ENCODE data around the gene ERC2.

ERC2 gene

DNA sequence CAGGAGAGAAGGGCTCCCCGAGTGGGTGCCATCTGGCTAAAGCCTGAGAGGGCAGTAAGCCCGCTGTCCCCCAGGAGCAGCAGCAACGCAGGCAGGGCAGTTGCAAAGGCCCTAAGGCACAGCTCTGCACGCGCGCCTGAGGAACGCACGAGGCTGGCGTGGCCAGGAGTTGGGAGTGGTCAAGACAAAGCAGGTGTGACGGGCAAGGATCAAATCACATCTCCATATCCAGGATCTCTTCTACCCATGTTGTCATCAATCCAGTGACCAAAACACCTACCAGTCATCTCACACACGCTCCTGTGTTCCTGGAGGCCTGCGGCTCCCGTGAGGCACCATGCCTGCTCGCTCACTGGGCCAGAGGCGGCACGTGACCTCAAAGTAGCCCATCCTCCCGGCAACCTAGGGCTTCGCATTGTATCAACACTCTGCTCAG lies 59.5 kb downstream of the ERC2 start:
- Histone ChIP-seq H3K4me3 (ENCODE audit: low read length in 2 of 2) (no peak overlapping the region), H3K4me1 (ENCODE audit: control insufficient read depth in 2 of 2, insufficient read depth in 2 of 2, low read length in 2 of 2) (no peaks in the 10 kb centered on the region), H3K27me3 (ENCODE audit: control insufficient read depth in 2 of 2, insufficient read depth in 2 of 2, low read length in 2 of 2) (no peaks in the 10 kb centered on the region), H3K9ac (ENCODE audit: low read depth in 1 of 2, low read length in 2 of 2) (no peak overlapping the region), H3K9me3 (ENCODE audit: control insufficient read depth in 2 of 2, low read length in 2 of 2) (no peaks in the 10 kb centered on the region), H3K36me3 (ENCODE audit: control insufficient read depth in 2 of 2, insufficient read depth in 2 of 2, low read length in 2 of 2) (no peaks in the 10 kb centered on the region), H3K27ac (ENCODE audit: low read depth in 2 of 2, low read length in 2 of 2) (no peak overlapping the region)

GRCh38 chr3:56406826-56407515 lies 61.3 kb downstream of the ERC2 start:
- H3K27ac ChIP-seq (ENCODE audit: low read depth in 2 of 2, low read length in 2 of 2): no peak overlapping the region
- no peaks in the 10 kb centered on the region for H3K27me3 ChIP-seq (ENCODE audit: control insufficient read depth in 2 of 2, insufficient read depth in 2 of 2, low read length in 2 of 2)
- no peaks in the 10 kb centered on the region for H3K9me3 ChIP-seq (ENCODE audit: control insufficient read depth in 2 of 2, low read length in 2 of 2)
- no peak overlapping the region for H3K4me3 ChIP-seq (ENCODE audit: low read length in 2 of 2)
- H3K9ac ChIP-seq (ENCODE audit: low read depth in 1 of 2, low read length in 2 of 2): no peak overlapping the region
- H3K36me3 ChIP-seq (ENCODE audit: control insufficient read depth in 2 of 2, insufficient read depth in 2 of 2, low read length in 2 of 2): no peaks in the 10 kb centered on the region
- no peaks in the 10 kb centered on the region for H3K4me1 ChIP-seq (ENCODE audit: control insufficient read depth in 2 of 2, insufficient read depth in 2 of 2, low read length in 2 of 2)

GRCh38 chr3:56404884-56405283 lies 63.4 kb downstream of the ERC2 start:
- no peaks in the 10 kb centered on the region for H3K9me3 ChIP-seq (ENCODE audit: control insufficient read depth in 2 of 2, low read length in 2 of 2)
- peaks cover 0 to under 1% of the 10 kb centered on the region in 2 donors for H3K27me3 ChIP-seq (ENCODE audit: control insufficient read depth in 2 of 2, insufficient read depth in 2 of 2, low read length in 2 of 2)
- no peak overlapping the region for H3K9ac ChIP-seq (ENCODE audit: low read depth in 1 of 2, low read length in 2 of 2)
- no peaks in the 10 kb centered on the region for H3K36me3 ChIP-seq (ENCODE audit: control insufficient read depth in 2 of 2, insufficient read depth in 2 of 2, low read length in 2 of 2)
- H3K4me1 ChIP-seq (ENCODE audit: control insufficient read depth in 2 of 2, insufficient read depth in 2 of 2, low read length in 2 of 2): no peaks in the 10 kb centered on the region
- no peak overlapping the region for H3K4me3 ChIP-seq (ENCODE audit: low read length in 2 of 2)
- H3K27ac ChIP-seq (ENCODE audit: low read depth in 2 of 2, low read length in 2 of 2): no peak overlapping the region

DNA sequence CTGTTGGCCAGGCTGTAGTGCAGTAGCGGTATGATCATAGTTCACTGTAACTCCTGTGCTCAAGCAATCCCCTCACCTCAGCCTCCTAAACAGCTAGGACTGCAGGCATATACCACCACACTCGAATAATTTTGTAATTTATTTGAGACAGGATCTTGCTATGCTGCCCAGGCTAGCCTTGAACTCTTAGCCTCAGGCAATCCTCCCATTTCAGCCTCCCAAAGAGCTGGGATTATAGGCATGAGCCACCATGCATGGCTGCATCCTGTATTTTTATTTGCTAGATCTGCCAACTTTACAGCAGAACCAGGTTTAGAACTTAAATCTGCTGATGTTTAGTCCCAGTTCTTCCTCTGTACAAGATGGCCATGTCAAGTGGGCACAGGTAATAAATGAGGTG lies 69.6 kb downstream of the ERC2 start:
- Histone ChIP-seq H3K36me3 (ENCODE audit: control insufficient read depth in 2 of 2, insufficient read depth in 2 of 2, low read length in 2 of 2) (no peaks in the 10 kb centered on the region), H3K4me1 (ENCODE audit: control insufficient read depth in 2 of 2, insufficient read depth in 2 of 2, low read length in 2 of 2) (no peaks in the 10 kb centered on the region), H3K27me3 (ENCODE audit: control insufficient read depth in 2 of 2, insufficient read depth in 2 of 2, low read length in 2 of 2) (peaks cover 0 to 2% of the 10 kb centered on the region in 2 donors), H3K9me3 (ENCODE audit: control insufficient read depth in 2 of 2, low read length in 2 of 2) (no peaks in the 10 kb centered on the region), H3K4me3 (ENCODE audit: low read length in 2 of 2) (no peak overlapping the region), H3K27ac (ENCODE audit: low read depth in 2 of 2, low read length in 2 of 2) (no peak overlapping the region), H3K9ac (ENCODE audit: low read depth in 1 of 2, low read length in 2 of 2) (no peak overlapping the region)

GRCh38 chr3:56397798-56398197 lies 70.5 kb downstream of the ERC2 start:
- Histone ChIP-seq H3K27me3 (ENCODE audit: control insufficient read depth in 2 of 2, insufficient read depth in 2 of 2, low read length in 2 of 2) (peaks cover 0 to 2% of the 10 kb centered on the region in 2 donors), H3K27ac (ENCODE audit: low read depth in 2 of 2, low read length in 2 of 2) (no peak overlapping the region), H3K4me3 (ENCODE audit: low read length in 2 of 2) (no peak overlapping the region), H3K9ac (ENCODE audit: low read depth in 1 of 2, low read length in 2 of 2) (no peak overlapping the region), H3K4me1 (ENCODE audit: control insufficient read depth in 2 of 2, insufficient read depth in 2 of 2, low read length in 2 of 2) (no peaks in the 10 kb centered on the region), H3K9me3 (ENCODE audit: control insufficient read depth in 2 of 2, low read length in 2 of 2) (no peaks in the 10 kb centered on the region), H3K36me3 (ENCODE audit: control insufficient read depth in 2 of 2, insufficient read depth in 2 of 2, low read length in 2 of 2) (no peaks in the 10 kb centered on the region)

DNA sequence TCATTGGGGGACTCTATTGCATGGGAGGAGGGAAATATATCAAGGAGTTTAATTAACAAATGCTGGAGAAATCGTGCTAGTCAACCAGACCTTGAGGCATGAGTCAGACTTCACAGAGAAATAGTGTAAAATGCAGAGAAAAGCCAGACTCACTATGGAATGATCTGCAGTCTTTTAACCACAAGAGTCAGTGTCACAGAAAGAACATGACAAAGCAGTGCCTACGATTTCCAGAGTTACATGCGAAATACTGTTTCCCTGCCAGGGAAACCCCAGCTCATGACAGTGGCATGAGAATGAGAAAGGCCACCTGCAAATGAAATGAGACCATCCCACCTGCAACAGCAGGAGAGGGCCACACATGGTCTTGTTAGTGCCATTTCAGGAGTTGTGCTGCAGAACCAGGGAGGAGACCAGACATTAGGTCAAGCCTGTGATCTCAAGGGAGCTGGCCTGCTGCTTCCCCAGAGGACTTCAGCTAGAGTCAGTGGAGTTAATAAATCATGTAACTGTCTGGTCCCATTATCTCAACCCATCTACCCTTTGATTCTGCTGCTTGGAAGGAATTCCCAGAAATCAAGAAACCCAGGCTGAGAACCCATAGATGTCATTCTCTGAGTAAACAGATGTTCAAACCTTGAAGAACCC lies 79.0 kb downstream of the ERC2 start:
- no peak overlapping the region for H3K4me3 ChIP-seq (ENCODE audit: low read length in 2 of 2)
- H3K9ac ChIP-seq (ENCODE audit: low read depth in 1 of 2, low read length in 2 of 2): no peak overlapping the region
- no peaks in the 10 kb centered on the region for H3K36me3 ChIP-seq (ENCODE audit: control insufficient read depth in 2 of 2, insufficient read depth in 2 of 2, low read length in 2 of 2)
- no peak overlapping the region for H3K27ac ChIP-seq (ENCODE audit: low read depth in 2 of 2, low read length in 2 of 2)
- H3K9me3 ChIP-seq (ENCODE audit: control insufficient read depth in 2 of 2, low read length in 2 of 2): no peaks in the 10 kb centered on the region
- no peaks in the 10 kb centered on the region for H3K27me3 ChIP-seq (ENCODE audit: control insufficient read depth in 2 of 2, insufficient read depth in 2 of 2, low read length in 2 of 2)
- no peaks in the 10 kb centered on the region for H3K4me1 ChIP-seq (ENCODE audit: control insufficient read depth in 2 of 2, insufficient read depth in 2 of 2, low read length in 2 of 2)

GRCh38 chr3:56383092-56383491 lies 85.2 kb downstream of the ERC2 start:
- Histone ChIP-seq H3K4me3 (ENCODE audit: low read length in 2 of 2) (no peak overlapping the region), H3K9ac (ENCODE audit: low read depth in 1 of 2, low read length in 2 of 2) (no peak overlapping the region), H3K36me3 (ENCODE audit: control insufficient read depth in 2 of 2, insufficient read depth in 2 of 2, low read length in 2 of 2) (no peaks in the 10 kb centered on the region), H3K27ac (ENCODE audit: low read depth in 2 of 2, low read length in 2 of 2) (no peak overlapping the region), H3K4me1 (ENCODE audit: control insufficient read depth in 2 of 2, insufficient read depth in 2 of 2, low read length in 2 of 2) (no peaks in the 10 kb centered on the region), H3K9me3 (ENCODE audit: control insufficient read depth in 2 of 2, low read length in 2 of 2) (no peaks in the 10 kb centered on the region), H3K27me3 (ENCODE audit: control insufficient read depth in 2 of 2, insufficient read depth in 2 of 2, low read length in 2 of 2) (no peaks in the 10 kb centered on the region)

GRCh38 chr3:56379723-56380287 lies 88.5 kb downstream of the ERC2 start:
- no peak overlapping the region for H3K9ac ChIP-seq (ENCODE audit: low read depth in 1 of 2, low read length in 2 of 2)
- H3K4me1 ChIP-seq (ENCODE audit: control insufficient read depth in 2 of 2, insufficient read depth in 2 of 2, low read length in 2 of 2): no peaks in the 10 kb centered on the region
- no peaks in the 10 kb centered on the region for H3K27me3 ChIP-seq (ENCODE audit: control insufficient read depth in 2 of 2, insufficient read depth in 2 of 2, low read length in 2 of 2)
- H3K36me3 ChIP-seq (ENCODE audit: control insufficient read depth in 2 of 2, insufficient read depth in 2 of 2, low read length in 2 of 2): no peaks in the 10 kb centered on the region
- no peak overlapping the region for H3K27ac ChIP-seq (ENCODE audit: low read depth in 2 of 2, low read length in 2 of 2)
- H3K4me3 ChIP-seq (ENCODE audit: low read length in 2 of 2): no peak overlapping the region
- peaks cover 0 to 4% of the 10 kb centered on the region in 2 donors for H3K9me3 ChIP-seq (ENCODE audit: control insufficient read depth in 2 of 2, low read length in 2 of 2)

GRCh38 chr3:56375654-56376053 lies 92.6 kb downstream of the ERC2 start:
- H3K27me3 ChIP-seq (ENCODE audit: control insufficient read depth in 2 of 2, insufficient read depth in 2 of 2, low read length in 2 of 2): peaks cover 0 to 4% of the 10 kb centered on the region in 2 donors
- H3K27ac ChIP-seq (ENCODE audit: low read depth in 2 of 2, low read length in 2 of 2): no peak overlapping the region
- H3K36me3 ChIP-seq (ENCODE audit: control insufficient read depth in 2 of 2, insufficient read depth in 2 of 2, low read length in 2 of 2): no peaks in the 10 kb centered on the region
- H3K9me3 ChIP-seq (ENCODE audit: control insufficient read depth in 2 of 2, low read length in 2 of 2): peaks cover 0 to 4% of the 10 kb centered on the region in 2 donors
- no peak overlapping the region for H3K4me3 ChIP-seq (ENCODE audit: low read length in 2 of 2)
- H3K9ac ChIP-seq (ENCODE audit: low read depth in 1 of 2, low read length in 2 of 2): no peak overlapping the region
- no peaks in the 10 kb centered on the region for H3K4me1 ChIP-seq (ENCODE audit: control insufficient read depth in 2 of 2, insufficient read depth in 2 of 2, low read length in 2 of 2)

GRCh38 chr3:56373386-56373785 lies 94.9 kb downstream of the ERC2 start:
- no peak overlapping the region for H3K4me3 ChIP-seq (ENCODE audit: low read length in 2 of 2)
- H3K27ac ChIP-seq (ENCODE audit: low read depth in 2 of 2, low read length in 2 of 2): no peak overlapping the region
- peaks cover 0 to 4% of the 10 kb centered on the region in 2 donors for H3K9me3 ChIP-seq (ENCODE audit: control insufficient read depth in 2 of 2, low read length in 2 of 2)
- H3K4me1 ChIP-seq (ENCODE audit: control insufficient read depth in 2 of 2, insufficient read depth in 2 of 2, low read length in 2 of 2): no peaks in the 10 kb centered on the region
- H3K9ac ChIP-seq (ENCODE audit: low read depth in 1 of 2, low read length in 2 of 2): no peak overlapping the region
- peaks cover 0 to 4% of the 10 kb centered on the region in 2 donors for H3K27me3 ChIP-seq (ENCODE audit: control insufficient read depth in 2 of 2, insufficient read depth in 2 of 2, low read length in 2 of 2)
- no peaks in the 10 kb centered on the region for H3K36me3 ChIP-seq (ENCODE audit: control insufficient read depth in 2 of 2, insufficient read depth in 2 of 2, low read length in 2 of 2)
